Uterus (tissue), 4 donors: Measurements from ENCODE around the gene BRD2. TPM values are rescaled to one million over a fixed set of nuclear protein-coding genes. Genes with fewer than 3 reads are reported as not detected.
"Not testable (repeated sequence)": the region's sequence is repeated elsewhere in the genome, so short reads cannot be mapped to it uniquely, and the experiment has no call there.

ENCODE experiments used
- DNase-seq, 2 donors: peaks; one replicate each; pipeline ENCODE4 v3.0.0-alpha.2; 2019 to 2020
- H3K27ac ChIP-seq, 2 donors: fragments of 200-600 bp; sonication (generic); 1 replicate in 1 of 2; 2 replicates in 1 of 2; pipeline ENCODE4 v1.5.1; 2016 to 2018
- H3K27me3 ChIP-seq, 2 donors: fragments of 200-600 bp; sonication (generic); one replicate each; pipeline ENCODE4 v1.5.1; 2018 to 2019; ENCODE audit warnings: control low read depth in 1 of 2
- H3K36me3 ChIP-seq, 2 donors: fragments of 200-600 bp; sonication (generic); one replicate each; pipeline ENCODE4 v1.5.1; 2019; ENCODE audit warnings: control low read depth in 1 of 2
- H3K4me1 ChIP-seq, 2 donors: fragments of 200-600 bp; sonication (generic); one replicate each; pipeline ENCODE4 v1.5.1; 2018 to 2019; ENCODE audit warnings: control low read depth in 1 of 2
- H3K4me3 ChIP-seq, 2 donors: fragments of 200-600 bp; sonication (generic); 1 replicate in 1 of 2; 2 replicates in 1 of 2; pipeline ENCODE4 v1.5.1; 2018 to 2019; ENCODE audit warnings: mild to moderate bottlenecking in 1 of 2
- H3K9me3 ChIP-seq, 2 donors: fragments of 200-600 bp; sonication (generic); one replicate each; pipeline ENCODE4 v1.5.1; 2019; ENCODE audit warnings: control low read depth in 1 of 2
- POLR2A ChIP-seq, 2 donors: fragments of 450-650 bp; IDR thresholded peaks; one replicate each; pipeline ENCODE4 v1.6.1; 2016; ENCODE audit warnings: antibody characterized with exemption in 2 of 2, mild to moderate bottlenecking in 1 of 2, moderate library complexity in 1 of 2
- intact Hi-C: fragments of 100-400 bp; cut with DNase I; formaldehyde crosslinking; loops from one replicate; pipeline ENCODE4 v1.15.1; 2023; ENCODE audit warnings: low total_unique reads
- total RNA-seq, 4 donors: library from RNA; depleted of rRNA in 3 of 4; stranded (reverse); fragments of >200 nt in 3 of 4; gene quantifications; one replicate each; pipeline versions ENCODE4 v1.1.0 to v1.2.4, GENCODE V29; 2014 to 2023
- TF ChIP-seq, protein P1 (sequence below), 4 experiments: fragments of 200-600 bp in 2 of 4; fragments of 450-650 bp in 2 of 4; sonication (generic) in 2 of 4; IDR thresholded peaks; one replicate each; pipeline ENCODE4 v1.5.1; 2016 to 2019; ENCODE audit warnings: antibody characterized with exemption in 4 of 4, mild to moderate bottlenecking in 2 of 4, moderate library complexity in 1 of 4
- donor health status: DM: yes; HTN: yes; CAD: no.

The BRD2 gene
- total RNA-seq, 4 donors from 2014 or later = 42.5 to 202 (median 120) TPM

DNA sequence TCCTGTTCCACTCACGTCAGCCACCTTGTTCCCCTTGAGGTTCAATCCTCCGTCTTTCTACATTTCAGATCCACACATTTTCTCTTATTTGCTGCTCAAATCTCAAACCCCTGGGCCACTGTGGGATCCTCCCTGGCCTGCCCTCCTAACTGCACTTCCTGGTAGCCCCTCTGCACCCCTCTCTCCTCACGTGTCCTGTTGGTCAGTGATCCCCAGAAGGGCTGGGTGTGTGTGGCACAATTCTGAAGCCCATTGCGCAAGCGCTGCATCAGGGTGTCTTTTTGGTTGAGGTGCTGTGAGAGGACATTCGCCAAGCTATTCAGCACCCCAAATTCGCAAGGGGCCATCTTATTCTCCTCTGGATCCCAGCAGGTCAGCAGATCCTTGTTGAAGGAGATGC is 29.9 kb upstream of the BRD2 start:
- H3K27me3 ChIP-seq = no peaks in the 10 kb centered on the region
- TF ChIP-seq POLR2A (IDR thresholded peaks at IDR 0.05) = no peak
- TF ChIP-seq, protein P1, sequence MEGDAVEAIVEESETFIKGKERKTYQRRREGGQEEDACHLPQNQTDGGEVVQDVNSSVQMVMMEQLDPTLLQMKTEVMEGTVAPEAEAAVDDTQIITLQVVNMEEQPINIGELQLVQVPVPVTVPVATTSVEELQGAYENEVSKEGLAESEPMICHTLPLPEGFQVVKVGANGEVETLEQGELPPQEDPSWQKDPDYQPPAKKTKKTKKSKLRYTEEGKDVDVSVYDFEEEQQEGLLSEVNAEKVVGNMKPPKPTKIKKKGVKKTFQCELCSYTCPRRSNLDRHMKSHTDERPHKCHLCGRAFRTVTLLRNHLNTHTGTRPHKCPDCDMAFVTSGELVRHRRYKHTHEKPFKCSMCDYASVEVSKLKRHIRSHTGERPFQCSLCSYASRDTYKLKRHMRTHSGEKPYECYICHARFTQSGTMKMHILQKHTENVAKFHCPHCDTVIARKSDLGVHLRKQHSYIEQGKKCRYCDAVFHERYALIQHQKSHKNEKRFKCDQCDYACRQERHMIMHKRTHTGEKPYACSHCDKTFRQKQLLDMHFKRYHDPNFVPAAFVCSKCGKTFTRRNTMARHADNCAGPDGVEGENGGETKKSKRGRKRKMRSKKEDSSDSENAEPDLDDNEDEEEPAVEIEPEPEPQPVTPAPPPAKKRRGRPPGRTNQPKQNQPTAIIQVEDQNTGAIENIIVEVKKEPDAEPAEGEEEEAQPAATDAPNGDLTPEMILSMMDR (IDR thresholded peaks at IDR 0.05) = no peak
- no peaks in the 10 kb centered on the region for H3K9me3 ChIP-seq
- intact Hi-C loops = loop anchor here (10.0 kb wide), 2 partner anchors 46 to 54 kb away; no protein-coding TSS in a partner anchor
- H3K27ac ChIP-seq = no peak overlapping the region
- no peak overlapping the region for H3K4me3 ChIP-seq
- no peaks in the 10 kb centered on the region for H3K4me1 ChIP-seq
- no peak for DNase-seq
- H3K36me3 ChIP-seq = no peaks in the 10 kb centered on the region

DNA sequence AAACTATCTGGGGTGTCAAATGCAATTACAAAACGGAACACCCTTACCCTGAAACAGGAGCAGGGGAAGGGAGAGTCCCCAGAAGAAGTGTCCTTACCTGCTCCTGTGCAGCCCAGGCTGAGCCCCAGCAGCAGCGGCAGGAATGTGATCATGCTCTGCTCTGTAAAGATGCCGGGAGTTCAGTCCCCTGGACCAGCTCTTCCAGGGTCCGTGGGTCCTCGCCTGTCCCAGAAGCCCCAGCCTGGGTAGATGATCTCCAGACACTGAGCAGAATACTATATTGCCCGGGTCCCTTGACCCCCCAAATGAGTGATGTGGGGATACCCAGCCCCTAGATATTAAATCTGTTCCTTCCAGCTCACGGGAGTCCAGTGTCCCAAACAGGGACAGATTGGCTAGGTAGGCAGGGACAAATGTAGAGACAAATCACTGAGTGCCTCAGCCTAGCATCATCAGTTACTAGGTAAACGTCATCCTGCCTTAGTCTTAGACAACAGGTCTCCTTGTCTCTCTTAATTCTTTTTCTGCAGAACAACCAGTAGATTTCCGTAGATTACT is 27.7 kb upstream of the BRD2 start, which contains the start of gene HLA-DMB:
TSS of gene HLA-DMB (minus strand) at position 373 of the 558 bp plus-strand sequence. CDS start at position 152, 221 bp downstream.
- peak; percentile 23 to 71 for TF ChIP-seq POLR2A (IDR thresholded peaks at IDR 0.05)
- TF ChIP-seq, protein P1 (IDR thresholded peaks at IDR 0.05) = no peak
- intact Hi-C loops = no loop called here
- Histone ChIP-seq H3K27ac (peak within 1 kb of the TSS; percentile 49 to 78), H3K27me3 (no peaks in the 10 kb centered on the region), H3K9me3 (no peaks in the 10 kb centered on the region), H3K4me3 (peak within 1 kb of the TSS; percentile 5 to 14), H3K36me3 (no peaks in the 10 kb centered on the region), H3K4me1 (no peaks in the 10 kb centered on the region)
- DNase-seq = peak in 1 of 2 donors; percentile 59

DNA sequence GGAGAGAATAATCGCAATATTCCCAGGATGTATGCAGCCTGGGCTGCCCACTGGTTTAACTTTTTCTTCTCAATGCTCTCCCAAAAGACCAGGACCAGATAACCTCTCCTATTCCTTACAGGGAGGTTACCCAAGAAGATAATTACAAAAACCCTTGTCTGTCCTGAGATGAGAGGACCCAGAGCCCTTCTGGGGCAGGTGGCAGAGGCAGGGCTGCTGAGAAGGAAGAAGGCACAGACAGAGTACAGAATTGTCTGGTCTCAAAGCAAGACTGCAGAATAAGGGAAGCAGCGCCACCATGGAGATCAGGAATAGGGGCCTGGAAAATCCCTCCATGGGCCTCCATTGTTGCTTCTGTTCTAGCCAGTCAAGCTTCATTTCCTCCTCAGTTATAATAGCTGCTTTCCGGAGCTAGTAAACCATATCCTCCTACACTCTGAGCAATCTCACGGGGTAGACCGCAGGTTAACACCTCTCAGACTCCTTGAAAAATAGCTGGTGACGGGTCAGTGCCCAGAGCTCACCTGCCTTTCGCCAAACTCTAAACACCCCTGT is 27.1 kb upstream of the BRD2 start:
- Histone ChIP-seq H3K27me3 (no peaks in the 10 kb centered on the region), H3K27ac (peak overlapping the region; percentile 49 to 78), H3K4me3 (no peak overlapping the region), H3K4me1 (no peaks in the 10 kb centered on the region), H3K9me3 (no peaks in the 10 kb centered on the region), H3K36me3 (no peaks in the 10 kb centered on the region)
- intact Hi-C loops = no loop called here
- DNase-seq = no peak
- TF ChIP-seq POLR2A (IDR thresholded peaks at IDR 0.05) = peak in 1 of 2 donors; percentile 12
- TF ChIP-seq, protein P1 (IDR thresholded peaks at IDR 0.05) = no peak

DNA sequence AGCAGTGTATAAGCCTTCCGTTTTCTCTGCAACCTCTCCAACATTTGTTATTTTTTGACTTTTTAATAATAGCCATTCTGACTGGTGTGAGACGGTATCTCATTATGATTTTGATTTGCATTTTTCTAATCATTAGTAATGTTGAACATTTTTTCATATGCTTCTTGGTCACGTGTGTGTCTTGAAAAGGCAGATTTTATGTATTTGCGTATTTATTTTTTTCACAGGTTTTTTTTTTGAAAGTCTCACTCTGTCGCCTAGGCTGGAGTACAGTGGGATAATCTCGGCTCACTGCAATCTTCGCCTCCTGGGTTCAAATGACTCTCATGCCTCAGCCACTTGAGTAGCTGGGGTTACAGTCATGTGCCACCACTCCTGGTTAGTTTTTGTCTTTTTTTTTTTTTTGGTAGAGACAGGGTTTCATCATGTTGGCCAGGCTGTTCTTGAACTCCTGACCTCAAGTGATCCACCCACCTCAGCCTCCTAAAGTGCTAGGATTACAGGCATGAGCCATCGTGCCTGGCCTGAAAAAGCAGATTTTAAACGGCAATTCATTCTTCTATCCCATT is 25.8 kb upstream of the BRD2 start:
- H3K4me1 ChIP-seq, H3K27me3 ChIP-seq, H3K9me3 ChIP-seq, intact Hi-C loops, DNase-seq, H3K27ac ChIP-seq, H3K36me3 ChIP-seq, H3K4me3 ChIP-seq: not testable (repeated sequence)

DNA sequence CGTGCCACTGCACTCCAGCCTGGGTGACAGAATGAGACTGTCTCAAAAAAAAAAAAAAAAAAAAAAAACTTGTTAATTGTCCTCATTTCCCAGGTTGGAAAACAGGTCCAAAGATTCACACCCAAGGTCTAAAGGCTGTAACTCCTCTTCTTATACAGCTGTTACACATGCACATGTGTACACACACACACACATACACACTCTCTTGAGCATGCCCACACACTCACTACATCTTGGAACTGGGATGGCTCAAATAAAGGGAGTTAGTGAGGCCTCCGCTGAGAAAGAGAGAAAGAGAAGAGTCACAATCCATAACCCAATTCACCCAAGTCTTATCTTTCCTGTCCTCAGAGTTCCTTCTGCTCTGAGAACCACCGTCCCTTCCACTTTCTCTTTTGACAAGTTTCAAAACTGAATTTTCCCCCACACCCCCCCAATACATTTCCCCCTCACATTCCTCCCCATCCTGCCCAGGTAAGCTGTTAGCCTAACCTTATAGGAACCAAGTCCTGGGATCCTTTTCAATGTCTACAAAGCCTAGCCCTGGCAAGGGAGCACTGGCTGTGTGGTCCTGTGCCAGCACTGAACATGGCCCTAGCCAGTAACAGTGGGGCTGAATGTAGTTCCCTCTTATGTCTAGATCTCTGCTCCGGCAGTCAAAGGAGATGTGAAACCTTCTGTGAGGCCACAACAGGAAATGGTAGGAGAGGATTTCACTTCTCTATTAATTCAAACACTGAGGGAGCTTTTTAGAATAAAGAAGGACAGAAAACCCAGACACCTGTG is 24.3 kb upstream of the BRD2 start:
- Histone ChIP-seq H3K27ac (no peak overlapping the region), H3K36me3 (no peaks in the 10 kb centered on the region), H3K9me3 (no peaks in the 10 kb centered on the region), H3K4me1 (no peaks in the 10 kb centered on the region), H3K27me3 (no peaks in the 10 kb centered on the region), H3K4me3 (no peak overlapping the region)
- intact Hi-C loops = no loop called here
- no peak for TF ChIP-seq POLR2A (IDR thresholded peaks at IDR 0.05)
- TF ChIP-seq, protein P1 (IDR thresholded peaks at IDR 0.05) = no peak
- DNase-seq = no peak
